K562 (cell line): Measurements from ENCODE around the gene PAN2. TPM values are rescaled to one million over a fixed set of nuclear protein-coding genes. Genes with fewer than 3 reads are reported as not detected.

Source experiments
- CBFB ChIP-seq: sonication (generic); formaldehyde crosslinking; IDR thresholded peaks from 2 replicates; pipeline ENCODE4 v1.4.0; 2020; ENCODE audit warnings: mild to moderate bottlenecking, missing genetic modification reagents
- CBX3 ChIP-seq, 2 experiments: IDR thresholded peaks; 1 replicate in 1 of 2; 2 replicates in 1 of 2; pipeline ENCODE4 v1.6.1; 2012; ENCODE audit warnings: inconsistent platforms in 2 of 2, low read length in 2 of 2, borderline replicate concordance in 1 of 2, control low read depth in 1 of 2
- CTCFL ChIP-seq: IDR thresholded peaks from 2 replicates; pipeline ENCODE4 v1.6.1; 2011; ENCODE audit warnings: borderline replicate concordance, low read depth, mild to moderate bottlenecking, moderate library complexity, low read length; ENCODE audit not compliant: insufficient read depth, poor library complexity, severe bottlenecking
- IRF1 ChIP-seq: sonication (generic); formaldehyde crosslinking; IDR thresholded peaks from 2 replicates; pipeline ENCODE4 v1.8.0; 2022; ENCODE audit warnings: missing genetic modification reagents, mild to moderate bottlenecking, borderline replicate concordance
- MAFK ChIP-seq: IDR thresholded peaks from 2 replicates; pipeline ENCODE4 v1.6.1; 2011; ENCODE audit warnings: low read length, improper control_type of control experiment
- MIER1 ChIP-seq: fragments of 450-650 bp; IDR thresholded peaks from 2 replicates; pipeline ENCODE4 v1.6.1; 2016; ENCODE audit warnings: antibody characterized with exemption, mild to moderate bottlenecking, low read depth
- NFRKB ChIP-seq: fragments of 450-650 bp; IDR thresholded peaks from 2 replicates; pipeline ENCODE4 v1.6.1; 2016; ENCODE audit warnings: low read depth
- OTX1 ChIP-seq: fragments of 450-650 bp; formaldehyde crosslinking; IDR thresholded peaks from 2 replicates; pipeline ENCODE4 v1.4.0; 2022; ENCODE audit warnings: mild to moderate bottlenecking
- TCF7L2 ChIP-seq: fragments of 150-350 bp; IDR thresholded peaks from 2 replicates; pipeline ENCODE4 v1.6.1; 2016; ENCODE audit warnings: low read depth, mild to moderate bottlenecking, low read length, moderate library complexity
- ZBTB8A ChIP-seq: fragments of 450-650 bp; IDR thresholded peaks from 2 replicates; pipeline ENCODE4 v1.6.1; 2018; ENCODE audit warnings: mild to moderate bottlenecking, moderate library complexity; ENCODE audit not compliant: partially characterized antibody
- ZNF57 ChIP-seq: fragments of 450-650 bp; formaldehyde crosslinking; IDR thresholded peaks from 2 replicates; pipeline ENCODE4 v1.4.0; 2020; ENCODE audit warnings: mild to moderate bottlenecking, moderate library complexity
- ZNF592 ChIP-seq: fragments of 450-650 bp; IDR thresholded peaks from 2 replicates; pipeline ENCODE4 v1.6.1; 2017; ENCODE audit warnings: antibody characterized with exemption, mild to moderate bottlenecking
- ZNF609 ChIP-seq: sonication (generic); formaldehyde crosslinking; IDR thresholded peaks from 2 replicates; pipeline ENCODE4 v1.8.1; 2023; ENCODE audit warnings: missing genetic modification reagents, mild to moderate bottlenecking, borderline replicate concordance
- polyA plus RNA-seq, 8 experiments: library from polyadenylated mRNA; depleted of rRNA in 4 of 8; stranded (reverse) in 5 of 8; unstranded in 3 of 8; fragments of >200 nt; fragmentation: Nextera tagmentation in 2 of 8; fragmentation: Illumina TruSeq in 1 of 8; extraction: Ambion mirVana in 2 of 8; extraction: Trizol in 1 of 8; gene quantifications; 2 replicates each; pipeline versions ENCODE4 v1.2.1 to v1.2.3, GENCODE V29; 2011 to 2014; ENCODE audit warnings: inconsistent platforms in 1 of 8, missing spikeins in 1 of 8
- total RNA-seq, 7 experiments: library from RNA; depleted of rRNA in 6 of 7; stranded (reverse); fragments of >200 nt in 6 of 7; fragmentation: Illumina TruSeq in 2 of 7; extraction: Trizol in 2 of 7; gene quantifications; 2 replicates each; pipeline versions ENCODE4 v1.2.1 to v1.2.3, GENCODE V29; 2011 to 2021; ENCODE audit warnings: low replicate concordance in 1 of 7

PAN2 gene
- total and polyA plus RNA-seq, 9 of the 15 experiments (the other 6 are each of a cell fraction or from before 2014, with no cell fraction given), result 15.0 to 66.1 (median 25.9) TPM

GRCh38 chr12:56336361-56337167 lies 2.8 kb upstream of the PAN2 start (continued):
- TF ChIP-seq ZNF609 (CRISPR knock-in tag) (no peak), MIER1 (no peak), CBFB (CRISPR knock-in tag) (no peak), CBX3 (IDR thresholded peaks at IDR 0.05; ENCODE audit: borderline replicate concordance in 1 of 2, low read length in 2 of 2) (no peak), MAFK (no peak), IRF1 (CRISPR knock-in tag) (no peak), TCF7L2 (no peak), NFRKB (peak; percentile 97), CTCFL (no peak), ZNF57 (no peak), OTX1 (CRISPR knock-in tag) (peak; percentile 84), ZBTB8A (no peak), ZNF592 (peak; percentile 64)
